ENCODE results near the gene MAPK7.

Gene MAPK7

DNA sequence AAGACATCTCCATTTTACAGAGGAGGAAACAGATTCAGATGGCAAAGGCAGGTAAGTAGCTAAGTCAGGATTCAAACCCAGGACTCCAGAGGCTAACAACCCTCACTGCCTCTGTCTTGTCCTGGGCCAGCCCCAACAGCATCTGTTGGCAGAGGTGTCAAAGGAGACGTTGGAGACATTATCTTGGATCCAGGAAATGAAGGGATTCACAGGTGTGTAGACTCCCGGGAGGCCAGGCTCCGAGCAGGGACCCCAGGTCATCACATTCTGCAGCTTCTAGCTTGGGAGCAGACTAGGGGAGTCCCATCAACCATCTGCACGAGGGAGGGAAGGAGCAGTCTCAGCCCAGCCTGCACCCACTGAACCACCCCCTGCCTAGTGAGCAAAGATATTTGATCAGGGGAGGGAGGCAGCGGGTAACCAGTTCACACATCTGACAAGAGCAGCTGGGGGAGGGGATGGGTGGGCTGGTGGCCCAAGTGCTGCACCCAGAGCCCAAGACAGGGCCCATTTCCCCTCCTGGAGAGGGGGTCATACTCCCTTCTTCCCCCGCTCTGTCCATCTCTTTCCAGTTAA is 14.8 kb upstream of the MAPK7 start:
- no peak for DNase-seq (ENCODE audit: low spot score)

GRCh38 chr17:19364699-19365498 is 13.4 kb upstream of the MAPK7 start:
- no peak for DNase-seq (ENCODE audit: low spot score)

DNA sequence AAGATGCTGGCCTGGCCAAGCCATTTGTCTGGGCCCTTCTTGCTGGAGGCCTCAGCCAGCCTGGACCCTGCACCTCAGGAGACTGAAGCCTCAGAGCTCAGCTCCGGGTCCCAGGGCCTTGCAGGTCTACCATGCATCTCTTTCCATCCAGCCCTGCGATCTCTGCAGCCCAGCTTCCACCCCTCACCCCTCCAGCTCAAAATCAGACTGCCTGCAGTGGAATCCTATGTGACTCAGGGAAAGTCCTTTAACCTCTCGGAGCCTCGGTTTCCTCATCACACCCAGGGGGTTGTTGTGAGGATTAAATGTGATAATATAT is 12.8 kb upstream of the MAPK7 start:
- DNase-seq (ENCODE audit: low spot score): no peak

DNA sequence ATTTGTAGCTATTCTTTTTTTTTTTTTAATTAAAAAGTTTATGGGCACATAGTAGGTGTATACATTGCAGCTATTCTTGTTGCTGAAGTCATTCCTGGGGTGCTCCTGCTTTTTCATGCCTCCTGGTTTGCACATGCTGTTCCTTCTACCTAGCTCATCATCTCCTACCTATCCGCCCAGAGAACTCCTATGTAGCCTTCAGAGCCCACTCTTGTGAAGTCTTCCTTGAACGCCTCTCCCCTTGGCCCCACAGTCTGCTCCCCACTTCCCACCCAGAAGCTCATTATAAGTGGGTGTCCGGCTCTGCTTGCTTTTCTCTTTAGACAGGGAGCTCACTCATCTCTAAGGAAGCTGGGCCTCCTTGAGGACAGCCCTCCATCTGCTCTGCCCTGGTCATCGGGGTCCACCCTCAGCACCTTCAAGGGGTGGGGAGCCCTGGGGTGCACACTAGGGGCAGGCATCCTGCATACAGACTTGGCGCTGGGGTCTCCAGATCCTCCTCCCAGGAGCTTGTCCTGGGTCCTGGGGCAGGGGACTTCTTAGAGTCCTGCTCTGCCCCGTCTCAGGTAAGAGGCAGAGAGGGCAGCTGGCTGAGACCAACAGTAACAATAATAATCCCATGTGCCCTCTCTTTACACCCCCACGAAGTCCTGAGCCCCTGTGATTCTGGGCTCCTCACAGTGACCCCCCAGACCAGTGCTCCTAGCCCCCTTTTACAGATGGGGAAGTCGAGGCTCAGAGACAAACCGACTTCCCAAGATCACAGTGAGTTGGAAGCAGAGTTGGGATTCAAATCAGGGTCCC is 12.3 kb upstream of the MAPK7 start:
- DNase-seq (ENCODE audit: low spot score): no peak

DNA sequence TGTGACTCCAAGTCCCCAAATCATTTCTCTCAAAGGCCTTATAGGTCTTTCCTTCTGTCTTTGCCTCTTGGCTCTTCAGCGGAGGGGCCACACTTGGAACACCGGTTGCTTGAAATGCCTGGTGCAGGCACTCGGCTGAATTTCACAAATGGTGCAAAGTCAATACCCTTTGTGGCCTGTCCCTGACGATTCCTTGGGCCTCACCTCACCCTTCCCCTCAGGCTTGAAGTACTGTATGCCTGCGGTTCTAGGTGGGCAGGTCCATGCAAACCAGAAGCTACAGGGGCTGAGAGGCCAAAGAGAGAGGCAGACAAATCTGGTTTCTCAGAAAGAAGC is 11.7 kb upstream of the MAPK7 start:
- no peak for DNase-seq (ENCODE audit: low spot score)

GRCh38 chr17:19368229-19368628 is 10.1 kb upstream of the MAPK7 start:
- no peak for DNase-seq (ENCODE audit: low spot score)

- no peak for DNase-seq (ENCODE audit: low spot score)
Observed at GRCh38 chr17:19369107-19369778, 9.1 kb upstream of the MAPK7 start.

DNA sequence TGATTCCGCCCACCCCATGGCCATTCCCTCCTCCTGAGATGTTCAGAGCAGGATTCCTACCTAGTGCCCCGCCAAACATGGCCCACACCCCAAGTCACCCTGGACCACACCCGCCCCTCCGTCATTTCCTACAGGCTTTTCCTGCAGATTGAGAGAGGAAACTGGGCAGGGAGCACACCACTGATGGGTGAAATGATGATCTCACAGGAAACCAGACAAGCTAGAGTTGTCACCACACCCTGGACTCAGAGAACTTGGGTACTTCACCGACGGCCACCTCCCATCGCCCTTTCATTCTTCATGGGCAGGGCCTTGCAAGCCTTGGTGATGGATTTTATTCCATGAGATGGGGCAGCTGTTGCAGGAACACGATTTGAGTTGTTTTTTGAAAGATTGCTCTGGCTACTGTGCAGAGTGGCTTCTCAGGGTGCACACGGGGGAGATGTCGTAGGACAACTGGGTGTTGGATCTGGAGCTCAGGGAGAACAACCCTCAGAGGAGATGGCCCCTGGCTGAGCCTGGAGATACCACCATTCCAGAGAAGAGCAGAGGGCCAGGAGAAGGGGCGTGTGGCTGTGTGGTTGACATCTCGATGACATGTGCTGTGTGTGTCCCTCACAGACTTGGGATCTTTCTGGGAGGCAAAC is 8.3 kb upstream of the MAPK7 start:
- no peak for DNase-seq (ENCODE audit: low spot score)

- no peak for DNase-seq (ENCODE audit: low spot score)
Observed at GRCh38 chr17:19370493-19370960, 7.8 kb upstream of the MAPK7 start.

DNA sequence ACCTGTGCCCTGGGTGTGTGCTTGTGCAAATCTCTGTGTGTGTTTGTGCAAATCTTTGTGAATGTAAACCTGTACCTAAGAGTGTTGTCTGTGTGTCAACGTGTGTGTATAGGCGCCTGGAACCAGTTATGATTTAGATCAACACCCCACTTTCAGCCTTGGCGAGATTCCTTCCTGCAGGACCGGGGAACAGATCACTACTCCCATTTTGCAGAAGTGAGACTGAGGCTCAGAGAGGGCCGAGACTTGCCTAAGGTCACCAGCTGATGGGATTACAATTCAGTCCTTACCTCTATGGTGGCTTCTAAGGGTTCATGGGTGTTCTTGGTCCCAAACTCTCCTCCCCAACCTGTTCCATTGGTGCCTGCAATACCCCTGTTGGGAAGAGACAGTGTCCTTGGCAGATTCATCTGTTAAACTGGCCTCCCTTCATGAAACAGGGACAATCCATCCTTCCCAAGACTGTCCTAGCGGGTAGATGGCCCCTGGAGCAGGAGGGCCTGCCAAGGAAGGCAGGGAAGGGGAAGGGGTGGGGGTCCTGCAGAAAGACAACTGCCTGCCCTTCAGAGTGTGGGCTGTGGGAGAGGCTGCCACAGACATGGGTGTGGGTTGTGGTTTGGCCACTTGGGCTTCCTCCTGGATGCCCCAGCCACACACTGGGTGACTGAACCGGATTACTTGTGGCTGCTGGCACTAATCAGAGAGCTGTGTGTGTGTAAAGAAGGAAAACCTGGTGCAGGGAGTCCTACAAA is 6.9 kb upstream of the MAPK7 start:
- no peak for DNase-seq (ENCODE audit: low spot score)

DNA sequence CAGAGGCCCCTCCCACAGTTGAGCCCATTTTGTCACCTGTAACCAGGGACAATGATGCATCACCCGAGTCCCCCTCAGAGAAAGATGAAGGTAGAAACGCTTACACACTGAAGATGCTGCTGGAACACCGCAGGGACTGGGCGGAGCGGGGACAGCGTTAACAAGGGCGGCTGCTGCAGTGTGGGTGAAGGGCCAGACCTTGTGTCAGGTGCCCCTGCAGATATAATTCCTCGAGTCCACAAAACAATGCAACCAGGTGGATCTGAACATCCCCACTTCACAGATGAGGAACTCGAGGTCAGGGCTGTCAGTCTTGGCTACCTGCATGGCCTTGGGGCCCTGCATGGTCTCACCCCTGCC is 6.3 kb upstream of the MAPK7 start:
- no peak for DNase-seq (ENCODE audit: low spot score)

- DNase-seq (ENCODE audit: low spot score): no peak
Observed at GRCh38 chr17:19372439-19372838, 5.9 kb upstream of the MAPK7 start.

DNA sequence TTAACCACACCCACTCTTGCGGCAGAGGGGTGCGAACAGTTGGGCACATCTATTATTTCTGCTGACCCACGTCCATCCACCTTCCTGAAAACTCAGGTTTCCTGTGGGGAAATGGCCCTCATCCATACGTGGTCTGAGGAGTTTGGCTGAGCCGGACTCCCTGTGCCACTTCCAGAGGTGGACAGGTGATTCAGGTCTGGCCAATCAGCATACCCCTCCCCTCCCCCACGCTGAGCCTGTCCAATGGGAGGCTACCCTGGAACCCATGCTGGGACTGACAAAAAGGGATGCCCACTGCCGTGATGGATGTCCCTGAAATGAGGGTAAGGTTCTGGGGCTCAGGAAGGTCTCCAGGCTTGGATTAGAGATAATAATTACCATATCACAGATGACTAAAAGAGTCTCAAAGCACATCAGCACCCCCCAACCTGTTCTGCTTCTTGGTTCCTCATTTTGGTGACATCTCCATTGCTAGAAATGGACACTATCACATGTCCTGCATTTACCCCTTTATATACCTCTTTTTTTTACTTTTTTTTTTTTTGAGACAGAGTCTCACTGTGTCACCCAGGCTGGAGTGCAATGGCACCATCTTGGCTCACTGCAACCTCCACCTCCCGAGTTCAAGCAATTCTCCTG is 5.3 kb upstream of the MAPK7 start:
- DNase-seq (ENCODE audit: low spot score): no peak

GRCh38 chr17:19374136-19374535 is 4.2 kb upstream of the MAPK7 start:
- DNase-seq (ENCODE audit: low spot score): no peak

- no peak for DNase-seq (ENCODE audit: low spot score)
Observed at GRCh38 chr17:19375732-19376131, 2.6 kb upstream of the MAPK7 start.

- DNase-seq (ENCODE audit: low spot score): no peak
Observed at GRCh38 chr17:19376811-19377210, 1.5 kb upstream of the MAPK7 start.

- DNase-seq (ENCODE audit: low spot score): peak; percentile 99
Observed at GRCh38 chr17:19377602-19378415, 489 bp upstream of the MAPK7 start.

GRCh38 chr17:19379361-19380065 is 1.2 kb downstream of the MAPK7 start:
- DNase-seq (ENCODE audit: low spot score): no peak

DNA sequence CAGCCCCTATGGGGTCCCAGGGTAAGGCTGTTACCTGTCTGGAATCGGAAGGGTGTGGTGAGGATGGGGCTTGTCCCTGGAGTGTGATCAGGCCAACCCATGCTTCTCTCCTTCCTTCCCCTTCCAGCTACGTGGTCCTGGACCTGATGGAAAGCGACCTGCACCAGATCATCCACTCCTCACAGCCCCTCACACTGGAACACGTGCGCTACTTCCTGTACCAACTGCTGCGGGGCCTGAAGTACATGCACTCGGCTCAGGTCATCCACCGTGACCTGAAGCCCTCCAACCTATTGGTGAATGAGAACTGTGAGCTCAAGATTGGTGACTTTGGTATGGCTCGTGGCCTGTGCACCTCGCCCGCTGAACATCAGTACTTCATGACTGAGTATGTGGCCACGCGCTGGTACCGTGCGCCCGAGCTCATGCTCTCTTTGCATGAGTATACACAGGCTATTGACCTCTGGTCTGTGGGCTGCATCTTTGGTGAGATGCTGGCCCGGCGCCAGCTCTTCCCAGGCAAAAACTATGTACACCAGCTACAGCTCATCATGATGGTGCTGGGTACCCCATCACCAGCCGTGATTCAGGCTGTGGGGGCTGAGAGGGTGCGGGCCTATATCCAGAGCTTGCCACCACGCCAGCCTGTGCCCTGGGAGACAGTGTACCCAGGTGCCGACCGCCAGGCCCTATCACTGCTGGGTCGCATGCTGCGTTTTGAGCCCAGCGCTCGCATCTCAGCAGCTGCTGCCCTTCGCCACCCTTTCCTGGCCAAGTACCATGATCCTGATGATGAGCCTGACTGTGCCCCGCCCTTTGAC is 2.4 kb downstream of the MAPK7 start:
- DNase-seq (ENCODE audit: low spot score): no peak

Data from AG08396 (cell line).